ENCODE results near the gene ZG16B. TPM values are rescaled to one million over a fixed set of nuclear protein-coding genes. Genes with fewer than 3 reads are reported as not detected.

Gene ZG16B
- total RNA-seq, 1 experiment from 2014 or later = 2.3 TPM

- POLR2A ChIA-PET = no interaction called here
- DNase-seq (ENCODE audit: low read depth, low spot score) (no peak), ATAC-seq (0 out of 2 replicates have a peak, but pooled peaks have one; percentile 35)
- Histone ChIP-seq H2AFZ (ENCODE audit: low read depth, low read length, poor library complexity, severe bottlenecking) (no peak overlapping the region), H3K79me2 (ENCODE audit: insufficient read depth, low read length) (no peaks in the 10 kb centered on the region), H4K20me1 (ENCODE audit: insufficient read depth) (no peaks in the 10 kb centered on the region), H3K4me2 (ENCODE audit: low read length) (no peak overlapping the region), H3K9ac (ENCODE audit: low read length) (no peak overlapping the region), H3K9me3 (ENCODE audit: control insufficient read depth in 1 of 2, insufficient read depth in 1 of 2, low read depth in 1 of 2, low read length in 2 of 2) (no peaks in the 10 kb centered on the region), H3K36me3 (ENCODE audit: control insufficient read depth in 1 of 2, insufficient read depth in 2 of 2, low read length in 2 of 2) (no peaks in the 10 kb centered on the region), H3K9me2 (ENCODE audit: insufficient read depth) (no peaks in the 10 kb centered on the region), H3K4me3 (replicated peaks in 1 of 2; ENCODE audit: low read depth in 1 of 2, low read length in 2 of 2) (no peak overlapping the region), H3K4me1 (ENCODE audit: control insufficient read depth in 1 of 2, insufficient read depth in 2 of 2, low read length in 2 of 2) (no peaks in the 10 kb centered on the region), H3K27me3 (ENCODE audit: insufficient read depth, low read length) (no peaks in the 10 kb centered on the region), H3K27ac (ENCODE audit: low read depth, low read length) (no peak overlapping the region)
- CTCF ChIA-PET = no interaction called here
- RAD21 ChIA-PET (ENCODE audit: low non-redundant PET in 1 of 2, low total read pairs in 2 of 2, uncharacterized antibody in 2 of 2, unreplicated experiment in 2 of 2) = no interaction called here
- intact Hi-C loops (cut with micrococcal nuclease) = no loop called here
- BruUV-seq (replicated peaks) = no TSS peak
- TF ChIP-seq SP1 (IDR thresholded peaks at IDR 0.05; ENCODE audit: low read depth) (no peak), FOSL1 (IDR thresholded peaks at IDR 0.05; ENCODE audit: low read depth) (no peak), EGR1 (IDR thresholded peaks at IDR 0.05; ENCODE audit: low read depth) (no peak), ZNF274 (IDR thresholded peaks at IDR 0.05; ENCODE audit: low read depth, low read length) (no peak), POLR2AphosphoS5 (IDR thresholded peaks at IDR 0.05; ENCODE audit: low read depth, low read length) (no peak), ZFX (IDR thresholded peaks at IDR 0.05) (no peak), EZH2 (IDR thresholded peaks at IDR 0.05) (no peak), TCF7L2 (IDR thresholded peaks at IDR 0.05; ENCODE audit: borderline replicate concordance, extremely low read depth, insufficient read depth, insufficient read length) (no peak), EZH2phosphoT487 (IDR thresholded peaks at IDR 0.05; ENCODE audit: borderline replicate concordance) (no peak), CEBPB (IDR thresholded peaks at IDR 0.05; ENCODE audit: low read depth) (no peak), CBX3 (IDR thresholded peaks at IDR 0.05; ENCODE audit: low read depth) (no peak), RAD21 (IDR thresholded peaks at IDR 0.05; ENCODE audit: low read depth) (no peak), REST (IDR thresholded peaks at IDR 0.05; ENCODE audit: low read depth) (no peak)
- TF ChIP-seq, protein P1, sequence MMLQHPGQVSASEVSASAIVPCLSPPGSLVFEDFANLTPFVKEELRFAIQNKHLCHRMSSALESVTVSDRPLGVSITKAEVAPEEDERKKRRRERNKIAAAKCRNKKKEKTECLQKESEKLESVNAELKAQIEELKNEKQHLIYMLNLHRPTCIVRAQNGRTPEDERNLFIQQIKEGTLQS (IDR thresholded peaks at IDR 0.05) = no peak
- TF ChIP-seq, protein P2, sequence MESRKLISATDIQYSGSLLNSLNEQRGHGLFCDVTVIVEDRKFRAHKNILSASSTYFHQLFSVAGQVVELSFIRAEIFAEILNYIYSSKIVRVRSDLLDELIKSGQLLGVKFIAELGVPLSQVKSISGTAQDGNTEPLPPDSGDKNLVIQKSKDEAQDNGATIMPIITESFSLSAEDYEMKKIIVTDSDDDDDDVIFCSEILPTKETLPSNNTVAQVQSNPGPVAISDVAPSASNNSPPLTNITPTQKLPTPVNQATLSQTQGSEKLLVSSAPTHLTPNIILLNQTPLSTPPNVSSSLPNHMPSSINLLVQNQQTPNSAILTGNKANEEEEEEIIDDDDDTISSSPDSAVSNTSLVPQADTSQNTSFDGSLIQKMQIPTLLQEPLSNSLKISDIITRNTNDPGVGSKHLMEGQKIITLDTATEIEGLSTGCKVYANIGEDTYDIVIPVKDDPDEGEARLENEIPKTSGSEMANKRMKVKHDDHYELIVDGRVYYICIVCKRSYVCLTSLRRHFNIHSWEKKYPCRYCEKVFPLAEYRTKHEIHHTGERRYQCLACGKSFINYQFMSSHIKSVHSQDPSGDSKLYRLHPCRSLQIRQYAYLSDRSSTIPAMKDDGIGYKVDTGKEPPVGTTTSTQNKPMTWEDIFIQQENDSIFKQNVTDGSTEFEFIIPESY (IDR thresholded peaks at IDR 0.05; ENCODE audit: extremely low read depth, insufficient replicate concordance, low read length) = no peak
- TF ChIP-seq, protein P3, sequence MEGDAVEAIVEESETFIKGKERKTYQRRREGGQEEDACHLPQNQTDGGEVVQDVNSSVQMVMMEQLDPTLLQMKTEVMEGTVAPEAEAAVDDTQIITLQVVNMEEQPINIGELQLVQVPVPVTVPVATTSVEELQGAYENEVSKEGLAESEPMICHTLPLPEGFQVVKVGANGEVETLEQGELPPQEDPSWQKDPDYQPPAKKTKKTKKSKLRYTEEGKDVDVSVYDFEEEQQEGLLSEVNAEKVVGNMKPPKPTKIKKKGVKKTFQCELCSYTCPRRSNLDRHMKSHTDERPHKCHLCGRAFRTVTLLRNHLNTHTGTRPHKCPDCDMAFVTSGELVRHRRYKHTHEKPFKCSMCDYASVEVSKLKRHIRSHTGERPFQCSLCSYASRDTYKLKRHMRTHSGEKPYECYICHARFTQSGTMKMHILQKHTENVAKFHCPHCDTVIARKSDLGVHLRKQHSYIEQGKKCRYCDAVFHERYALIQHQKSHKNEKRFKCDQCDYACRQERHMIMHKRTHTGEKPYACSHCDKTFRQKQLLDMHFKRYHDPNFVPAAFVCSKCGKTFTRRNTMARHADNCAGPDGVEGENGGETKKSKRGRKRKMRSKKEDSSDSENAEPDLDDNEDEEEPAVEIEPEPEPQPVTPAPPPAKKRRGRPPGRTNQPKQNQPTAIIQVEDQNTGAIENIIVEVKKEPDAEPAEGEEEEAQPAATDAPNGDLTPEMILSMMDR (IDR thresholded peaks at IDR 0.05 in 2 of 3, conservative IDR thresholded peaks at IDR 0.05 in 1 of 3; ENCODE audit: borderline replicate concordance in 1 of 3, insufficient read depth in 1 of 3, low read depth in 2 of 3, low read length in 2 of 3) = no peak
- TF ChIP-seq, protein P4, sequence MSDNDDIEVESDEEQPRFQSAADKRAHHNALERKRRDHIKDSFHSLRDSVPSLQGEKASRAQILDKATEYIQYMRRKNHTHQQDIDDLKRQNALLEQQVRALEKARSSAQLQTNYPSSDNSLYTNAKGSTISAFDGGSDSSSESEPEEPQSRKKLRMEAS (IDR thresholded peaks at IDR 0.05) = no peak
Observed at GRCh38 chr16:2828876-2829430, 1.1 kb upstream of the ZG16B start.
